HEK293 (cell line): ENCODE results near the gene CSRNP2.

Experiments
- CTCF ChIA-PET: fragments of 350-600 bp; formaldehyde crosslinking; extraction: SDS; loops from one replicate; lab custom pipeline; 2021; ENCODE audit warnings: antibody characterized with exemption; lab: Yijun Ruan, JAX
- POLR2A ChIA-PET: fragments of 300-600 bp; formaldehyde crosslinking; extraction: SDS; loops from one replicate; lab custom pipeline; 2020; ENCODE audit warnings: antibody characterized with exemption, inconsistent platforms; lab: Yijun Ruan, JAX
- H3K27ac ChIP-seq: fragments of 200-500 bp; sonication (Bioruptor generic); 2 replicates; pipeline ENCODE4 v1.5.1; 2014; ENCODE audit warnings: low read depth, low read length, control low read depth, inconsistent platforms; ENCODE audit errors: extremely low read depth
- H3K36me3 ChIP-seq, 2 experiments: fragments of 200-500 bp in 1 of 2; sonication (Bioruptor generic) in 1 of 2; 1 replicate in 1 of 2; 2 replicates in 1 of 2; pipeline ENCODE4 v1.5.1; 2014 to 2017; ENCODE audit warnings: inconsistent platforms in 2 of 2, low read length in 2 of 2; ENCODE audit not compliant: control insufficient read depth in 2 of 2, insufficient read depth in 1 of 2
- H3K4me1 ChIP-seq: fragments of 200-500 bp; sonication (Bioruptor generic); 2 replicates; pipeline ENCODE4 v1.5.1; 2014; ENCODE audit warnings: mild to moderate bottlenecking, low read length, inconsistent platforms; ENCODE audit not compliant: control insufficient read depth, insufficient read depth
- H3K4me3 ChIP-seq: 2 replicates; pipeline ENCODE4 v1.5.1; 2011; ENCODE audit warnings: low read depth, mild to moderate bottlenecking, control low read depth, low read length, moderate library complexity
- H3K9me3 ChIP-seq: fragments of 200-500 bp; sonication (Bioruptor generic); 2 replicates; pipeline ENCODE4 v1.5.1; 2014; ENCODE audit warnings: low read depth, low read length, inconsistent platforms; ENCODE audit not compliant: control insufficient read depth, insufficient read depth
- FEZF1 ChIP-seq: fragments of 450-650 bp; formaldehyde crosslinking; IDR thresholded peaks from 2 replicates; pipeline ENCODE4 v1.5.1; 2016; ENCODE audit warnings: missing biosample characterization, missing genetic modification characterization
- HOXA7 ChIP-seq: sonication (generic); formaldehyde crosslinking; IDR thresholded peaks from 2 replicates; pipeline ENCODE4 v1.8.1; 2022; ENCODE audit warnings: missing genetic modification reagents, borderline replicate concordance
- PRDM1 ChIP-seq: fragments of 450-650 bp; formaldehyde crosslinking; IDR thresholded peaks from 2 replicates; pipeline ENCODE4; 2016; ENCODE audit warnings: missing biosample characterization, missing genetic modification characterization
- ZBTB17 ChIP-seq: fragments of 450-650 bp; formaldehyde crosslinking; IDR thresholded peaks from 2 replicates; pipeline ENCODE4 v1.5.1; 2016; ENCODE audit warnings: missing biosample characterization, missing genetic modification characterization
- ZBTB21 ChIP-seq: fragments of 450-650 bp; formaldehyde crosslinking; IDR thresholded peaks from 2 replicates; pipeline ENCODE4 v1.5.1; 2017; ENCODE audit warnings: missing biosample characterization, missing genetic modification characterization
- ZFHX2 ChIP-seq: fragments of 450-650 bp; formaldehyde crosslinking; conservative IDR thresholded peaks from 2 replicates; pipeline ENCODE4 v1.5.1; 2016; ENCODE audit warnings: missing biosample characterization, missing genetic modification characterization
- ZFP69B ChIP-seq: fragments of 450-650 bp; formaldehyde crosslinking; IDR thresholded peaks from 2 replicates; pipeline ENCODE4 v1.5.1; 2016; ENCODE audit warnings: missing biosample characterization, missing genetic modification characterization
- ZNF132 ChIP-seq: fragments of 450-650 bp; formaldehyde crosslinking; IDR thresholded peaks from 2 replicates; pipeline ENCODE4 v1.5.1; 2017; ENCODE audit warnings: missing biosample characterization, missing genetic modification characterization, borderline replicate concordance
- ZNF138 ChIP-seq: fragments of 450-650 bp; formaldehyde crosslinking; IDR thresholded peaks from 2 replicates; pipeline ENCODE4 v1.5.1; 2016; ENCODE audit warnings: missing biosample characterization, missing genetic modification characterization, borderline replicate concordance
- ZNF140 ChIP-seq: fragments of 450-650 bp; formaldehyde crosslinking; IDR thresholded peaks from 2 replicates; pipeline ENCODE4 v1.5.1; 2016; ENCODE audit warnings: missing biosample characterization, missing genetic modification characterization
- ZNF184 ChIP-seq: fragments of 450-650 bp; IDR thresholded peaks from 2 replicates; pipeline ENCODE4 v1.5.1; 2018; ENCODE audit warnings: missing biosample characterization, mild to moderate bottlenecking, missing genetic modification characterization
- ZNF366 ChIP-seq: fragments of 450-650 bp; formaldehyde crosslinking; conservative IDR thresholded peaks from 2 replicates; pipeline ENCODE4 v1.5.1; 2016; ENCODE audit warnings: missing biosample characterization, missing genetic modification characterization
- ZNF37A ChIP-seq: fragments of 450-650 bp; IDR thresholded peaks from 2 replicates; pipeline ENCODE4 v1.5.1; 2018; ENCODE audit warnings: missing biosample characterization, missing genetic modification characterization
- ZNF398 ChIP-seq: fragments of 450-650 bp; formaldehyde crosslinking; IDR thresholded peaks from 2 replicates; pipeline ENCODE4 v1.5.1; 2017; ENCODE audit warnings: missing biosample characterization, missing genetic modification characterization
- ZNF555 ChIP-seq: fragments of 450-650 bp; formaldehyde crosslinking; conservative IDR thresholded peaks from 2 replicates; pipeline ENCODE4 v1.5.1; 2017; ENCODE audit warnings: missing biosample characterization, mild to moderate bottlenecking, missing genetic modification characterization, inconsistent platforms
- ZNF571 ChIP-seq: fragments of 450-650 bp; formaldehyde crosslinking; IDR thresholded peaks from 2 replicates; pipeline ENCODE4 v1.5.0; 2017; ENCODE audit warnings: missing biosample characterization, missing genetic modification characterization
- ZNF585B ChIP-seq: fragments of 450-650 bp; formaldehyde crosslinking; IDR thresholded peaks from 2 replicates; pipeline ENCODE4 v1.5.1; 2016; ENCODE audit warnings: missing biosample characterization, missing genetic modification characterization
- ZNF623 ChIP-seq: fragments of 450-650 bp; formaldehyde crosslinking; IDR thresholded peaks from 2 replicates; pipeline ENCODE4 v1.5.1; 2016; ENCODE audit warnings: missing biosample characterization, missing genetic modification characterization
- ZXDB ChIP-seq: fragments of 450-650 bp; formaldehyde crosslinking; IDR thresholded peaks from 2 replicates; pipeline ENCODE4 v1.5.1; 2016; ENCODE audit warnings: missing biosample characterization, missing genetic modification characterization
- TF ChIP-seq, protein P1 (sequence below): fragments of 450-650 bp; formaldehyde crosslinking; IDR thresholded peaks from 2 replicates; pipeline ENCODE4 v1.5.1; 2017; ENCODE audit warnings: missing biosample characterization, missing genetic modification characterization
- TF ChIP-seq, protein P2 (sequence below): fragments of 450-650 bp; formaldehyde crosslinking; IDR thresholded peaks from 2 replicates; pipeline ENCODE4 v1.5.1; 2016; ENCODE audit warnings: missing biosample characterization, missing genetic modification characterization
- TF ChIP-seq, protein P3 (sequence below): fragments of 450-650 bp; formaldehyde crosslinking; IDR thresholded peaks from 2 replicates; pipeline ENCODE4 v1.5.1; 2017; ENCODE audit warnings: missing biosample characterization, missing genetic modification characterization

Gene CSRNP2

DNA sequence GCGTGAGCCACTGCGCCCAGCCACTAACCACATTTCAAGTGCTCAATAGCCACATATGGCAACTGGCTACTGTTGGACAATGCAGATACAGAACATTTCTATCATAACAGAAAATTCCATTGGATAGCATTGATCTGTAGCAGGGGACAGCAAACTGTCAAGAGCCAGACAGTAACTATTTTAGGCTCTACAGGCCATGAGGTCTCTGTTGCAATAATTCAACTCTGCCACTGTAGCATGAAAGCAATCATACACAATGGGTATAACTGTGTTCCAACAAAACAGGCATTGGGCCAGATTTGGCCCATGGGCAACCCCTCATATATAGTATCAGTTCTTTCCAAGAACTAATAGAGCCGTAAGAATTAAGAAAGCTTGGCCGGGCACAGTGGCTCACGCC, 8.0 kb downstream of the CSRNP2 start:
- ChIA-PET POLR2A (no interaction called here), CTCF (no interaction called here)
- no peak overlapping the region for H3K4me3 ChIP-seq

DNA sequence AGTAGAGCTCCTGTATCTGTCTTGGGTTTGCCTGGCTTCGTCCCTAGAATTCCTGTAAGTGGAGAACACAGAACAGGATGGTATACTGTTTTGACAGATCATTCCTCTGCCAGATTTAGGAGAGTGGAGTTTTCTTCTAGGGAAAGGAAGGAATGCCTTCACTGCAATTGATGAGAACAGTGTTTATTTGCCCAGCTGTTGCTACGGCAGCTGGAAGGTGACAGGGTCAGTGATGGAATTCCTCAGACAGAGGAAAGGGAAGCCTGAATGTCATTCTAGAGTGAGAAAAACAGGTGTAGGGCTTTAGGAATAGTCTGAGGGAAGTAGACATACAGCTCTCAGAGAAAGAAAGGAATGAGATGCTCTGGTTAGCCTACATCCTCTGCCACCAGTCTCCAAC, 11.7 kb downstream of the CSRNP2 start:
- H3K36me3 ChIP-seq: peaks cover 34 to 63% of the 10 kb centered on the region in 2 experiments; a peak in 2 of 3 replicates
- CTCF ChIA-PET: no interaction called here
- POLR2A ChIA-PET: interaction anchor here (0.9 kb wide), 1 partner anchor 12 kb away, joined by 3 read pairs; the partner anchor contains the start of gene CSRNP2

More for the DNA sequence above, 8.0 kb downstream of the CSRNP2 start:
- TF ChIP-seq ZBTB21 (tag by site-specific recombination) (no peak), ZNF623 (tag by site-specific recombination) (no peak), ZFHX2 (no peak), ZXDB (tag by site-specific recombination) (no peak), ZNF555 (no peak), ZNF140 (no peak), ZNF138 (tag by site-specific recombination) (no peak), ZNF37A (tag by site-specific recombination) (no peak), ZBTB17 (tag by site-specific recombination) (no peak), ZNF184 (tag by site-specific recombination) (no peak), PRDM1 (tag by site-specific recombination) (no peak), ZNF132 (no peak), HOXA7 (CRISPR knock-in tag) (no peak)
- TF ChIP-seq, protein P1, sequence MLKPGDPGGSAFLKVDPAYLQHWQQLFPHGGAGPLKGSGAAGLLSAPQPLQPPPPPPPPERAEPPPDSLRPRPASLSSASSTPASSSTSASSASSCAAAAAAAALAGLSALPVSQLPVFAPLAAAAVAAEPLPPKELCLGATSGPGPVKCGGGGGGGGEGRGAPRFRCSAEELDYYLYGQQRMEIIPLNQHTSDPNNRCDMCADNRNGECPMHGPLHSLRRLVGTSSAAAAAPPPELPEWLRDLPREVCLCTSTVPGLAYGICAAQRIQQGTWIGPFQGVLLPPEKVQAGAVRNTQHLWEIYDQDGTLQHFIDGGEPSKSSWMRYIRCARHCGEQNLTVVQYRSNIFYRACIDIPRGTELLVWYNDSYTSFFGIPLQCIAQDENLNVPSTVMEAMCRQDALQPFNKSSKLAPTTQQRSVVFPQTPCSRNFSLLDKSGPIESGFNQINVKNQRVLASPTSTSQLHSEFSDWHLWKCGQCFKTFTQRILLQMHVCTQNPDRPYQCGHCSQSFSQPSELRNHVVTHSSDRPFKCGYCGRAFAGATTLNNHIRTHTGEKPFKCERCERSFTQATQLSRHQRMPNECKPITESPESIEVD (tag by site-specific recombination): no peak
- TF ChIP-seq, protein P2, sequence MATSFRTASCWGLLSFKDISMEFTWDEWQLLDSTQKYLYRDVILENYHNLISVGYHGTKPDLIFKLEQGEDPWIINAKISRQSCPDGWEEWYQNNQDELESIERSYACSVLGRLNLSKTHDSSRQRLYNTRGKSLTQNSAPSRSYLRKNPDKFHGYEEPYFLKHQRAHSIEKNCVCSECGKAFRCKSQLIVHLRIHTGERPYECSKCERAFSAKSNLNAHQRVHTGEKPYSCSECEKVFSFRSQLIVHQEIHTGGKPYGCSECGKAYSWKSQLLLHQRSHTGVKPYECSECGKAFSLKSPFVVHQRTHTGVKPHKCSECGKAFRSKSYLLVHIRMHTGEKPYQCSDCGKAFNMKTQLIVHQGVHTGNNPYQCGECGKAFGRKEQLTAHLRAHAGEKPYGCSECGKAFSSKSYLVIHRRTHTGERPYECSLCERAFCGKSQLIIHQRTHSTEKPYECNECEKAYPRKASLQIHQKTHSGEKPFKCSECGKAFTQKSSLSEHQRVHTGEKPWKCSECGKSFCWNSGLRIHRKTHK (tag by site-specific recombination): no peak
- no peaks in the 10 kb centered on the region for H3K9me3 ChIP-seq
- H3K36me3 ChIP-seq: peaks cover 19 to 36% of the 10 kb centered on the region in 2 experiments; a peak in 2 of 3 replicates
- H3K4me1 ChIP-seq: peaks cover 5% of the 10 kb centered on the region; the same call in 1 of the 2 replicates
- no peak overlapping the region for H3K27ac ChIP-seq

GRCh38 chr12:51070004-51070403, 13.4 kb downstream of the CSRNP2 start:
- Histone ChIP-seq H3K27ac (no peak overlapping the region), H3K4me1 (no peaks in the 10 kb centered on the region), H3K4me3 (no peak overlapping the region), H3K36me3 (peaks cover 33 to 72% of the 10 kb centered on the region in 2 experiments; a peak in 2 of 3 replicates), H3K9me3 (no peaks in the 10 kb centered on the region)
- ChIA-PET CTCF (interaction anchor here (0.8 kb wide), 1 partner anchor 331 kb away, joined by 3 read pairs; no protein-coding TSS in a partner anchor), POLR2A (interaction anchor here (2.2 kb wide), 1 partner anchor 13 kb away, joined by 8 read pairs; the partner anchor contains the start of gene CSRNP2)
- peak; percentile 81 for TF ChIP-seq FEZF1 (tag by site-specific recombination)
- 0 out of 2 replicates have a peak, but pooled peaks have one; percentile 18 for TF ChIP-seq ZNF366
- peak; percentile 58 for TF ChIP-seq ZBTB17 (tag by site-specific recombination)
- TF ChIP-seq ZNF398 (tag by site-specific recombination): 0 out of 2 replicates have a peak, but pooled peaks have one; percentile 6

More for the DNA sequence above, 11.7 kb downstream of the CSRNP2 start:
- Histone ChIP-seq H3K4me3 (no peak overlapping the region), H3K9me3 (no peaks in the 10 kb centered on the region), H3K4me1 (no peaks in the 10 kb centered on the region), H3K27ac (no peak overlapping the region)
- TF ChIP-seq, protein P3, sequence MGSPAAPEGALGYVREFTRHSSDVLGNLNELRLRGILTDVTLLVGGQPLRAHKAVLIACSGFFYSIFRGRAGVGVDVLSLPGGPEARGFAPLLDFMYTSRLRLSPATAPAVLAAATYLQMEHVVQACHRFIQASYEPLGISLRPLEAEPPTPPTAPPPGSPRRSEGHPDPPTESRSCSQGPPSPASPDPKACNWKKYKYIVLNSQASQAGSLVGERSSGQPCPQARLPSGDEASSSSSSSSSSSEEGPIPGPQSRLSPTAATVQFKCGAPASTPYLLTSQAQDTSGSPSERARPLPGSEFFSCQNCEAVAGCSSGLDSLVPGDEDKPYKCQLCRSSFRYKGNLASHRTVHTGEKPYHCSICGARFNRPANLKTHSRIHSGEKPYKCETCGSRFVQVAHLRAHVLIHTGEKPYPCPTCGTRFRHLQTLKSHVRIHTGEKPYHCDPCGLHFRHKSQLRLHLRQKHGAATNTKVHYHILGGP (tag by site-specific recombination): no peak
- TF ChIP-seq ZNF571 (tag by site-specific recombination) (no peak), PRDM1 (tag by site-specific recombination) (peak; percentile 52; the same call in 1 of the 2 replicates), ZNF585B (tag by site-specific recombination) (no peak), ZFP69B (tag by site-specific recombination) (no peak)
